ENCODE data around the gene CDC5L.

CDC5L gene

GRCh38 chr6:44451803-44452695 is 64.5 kb downstream of the CDC5L start:
- POLR2A ChIA-PET (ENCODE audit: low non-redundant PET) = no interaction called here
- TF ChIP-seq CTCF (conservative IDR thresholded peaks at IDR 0.05; ENCODE audit: low read depth) = no peak
- no peak for DNase-seq (ENCODE audit: low spot score)
- CTCF ChIA-PET = no interaction called here
- H3K27ac ChIP-seq = no peak overlapping the region

GRCh38 chr6:44452725-44453124 is 65.2 kb downstream of the CDC5L start:
- ChIA-PET CTCF (no interaction called here), POLR2A (ENCODE audit: low non-redundant PET) (no interaction called here)
- peak; percentile 62 for DNase-seq (ENCODE audit: low spot score)
- no peak overlapping the region for H3K27ac ChIP-seq
- TF ChIP-seq CTCF (conservative IDR thresholded peaks at IDR 0.05; ENCODE audit: low read depth) = no peak

- ChIA-PET CTCF (no interaction called here), POLR2A (ENCODE audit: low non-redundant PET) (no interaction called here)
- TF ChIP-seq CTCF (conservative IDR thresholded peaks at IDR 0.05; ENCODE audit: low read depth) = no peak
- H3K27ac ChIP-seq = no peak overlapping the region
- DNase-seq (ENCODE audit: low spot score) = no peak
Observed at GRCh38 chr6:44453146-44453545, 65.6 kb downstream of the CDC5L start.

GRCh38 chr6:44454198-44454597 is 66.7 kb downstream of the CDC5L start:
- H3K27ac ChIP-seq = no peak overlapping the region
- TF ChIP-seq CTCF (conservative IDR thresholded peaks at IDR 0.05; ENCODE audit: low read depth) = no peak
- no peak for DNase-seq (ENCODE audit: low spot score)
- POLR2A ChIA-PET (ENCODE audit: low non-redundant PET) = no interaction called here
- CTCF ChIA-PET = no interaction called here

GRCh38 chr6:44456070-44456965 is 68.8 kb downstream of the CDC5L start:
- DNase-seq (ENCODE audit: low spot score) = peak; percentile 75
- peak; percentile 83 for TF ChIP-seq CTCF (conservative IDR thresholded peaks at IDR 0.05; ENCODE audit: low read depth)
- H3K27ac ChIP-seq = peak overlapping the region; percentile 56
- ChIA-PET CTCF (interaction anchor here (0.7 to 2.0 kb wide), 7 partner anchors 10 to 1260 kb away, joined by 3 to 11 read pairs (median 3); no protein-coding TSS in a partner anchor), POLR2A (ENCODE audit: low non-redundant PET) (no interaction called here)

- TF ChIP-seq CTCF (conservative IDR thresholded peaks at IDR 0.05; ENCODE audit: low read depth) = no peak
- ChIA-PET CTCF (interaction anchor here (1.4 to 2.0 kb wide), 3 partner anchors 10 to 24 kb away, joined by 3 to 11 read pairs (median 7); no protein-coding TSS in a partner anchor), POLR2A (ENCODE audit: low non-redundant PET) (no interaction called here)
- H3K27ac ChIP-seq = peak overlapping the region; percentile 56
- no peak for DNase-seq (ENCODE audit: low spot score)
Observed at GRCh38 chr6:44456966-44457292, 69.4 kb downstream of the CDC5L start.

Data from RWPE1 (cell line).